SJSA1 (cell line): ENCODE measurements around the gene FAM20A. TPM values are rescaled to one million over a fixed set of nuclear protein-coding genes. Genes with fewer than 3 reads are reported as not detected.

Source experiments
- DNase-seq, 2 experiments: peaks; one replicate each; pipeline ENCODE4 v3.0.0-alpha.2; 2015 to 2020; ENCODE audit warnings: low spot score in 2 of 2, low read depth in 1 of 2
- H3K27ac ChIP-seq: fragments of 250-450 bp; sonication (Bioruptor Pico); 2 replicates; pipeline ENCODE4 v1.5.1; 2020; ENCODE audit warnings: mild to moderate bottlenecking, moderate library complexity
- H3K27me3 ChIP-seq: fragments of 250-450 bp; sonication (Bioruptor Pico); replicated peaks from 2 replicates; pipeline ENCODE4 v1.5.1; 2020; ENCODE audit warnings: mild to moderate bottlenecking, moderate library complexity
- H3K36me3 ChIP-seq: fragments of 250-450 bp; sonication (Bioruptor Pico); 2 replicates; pipeline ENCODE4 v1.5.1; 2020; ENCODE audit warnings: mild to moderate bottlenecking
- H3K4me1 ChIP-seq: fragments of 250-450 bp; sonication (Bioruptor Pico); replicated peaks from 2 replicates; pipeline ENCODE4 v1.6.1; 2021; ENCODE audit warnings: mild to moderate bottlenecking
- H3K4me3 ChIP-seq: fragments of 250-450 bp; sonication (Bioruptor Pico); 2 replicates; pipeline ENCODE4 v1.5.1; 2020; ENCODE audit warnings: mild to moderate bottlenecking
- H3K9me3 ChIP-seq: fragments of 250-450 bp; sonication (Bioruptor Pico); replicated peaks from 2 replicates; pipeline ENCODE4 v1.5.1; 2020; ENCODE audit warnings: mild to moderate bottlenecking
- total RNA-seq: library from RNA; depleted of rRNA; stranded (reverse); fragments of >200 nt; shearing (Covaris generic); gene quantifications from 2 replicates; pipeline ENCODE4 v1.2.3, GENCODE V29; 2014

Gene FAM20A
- total RNA-seq, 1 experiment from 2014 or later: not detected

DNA sequence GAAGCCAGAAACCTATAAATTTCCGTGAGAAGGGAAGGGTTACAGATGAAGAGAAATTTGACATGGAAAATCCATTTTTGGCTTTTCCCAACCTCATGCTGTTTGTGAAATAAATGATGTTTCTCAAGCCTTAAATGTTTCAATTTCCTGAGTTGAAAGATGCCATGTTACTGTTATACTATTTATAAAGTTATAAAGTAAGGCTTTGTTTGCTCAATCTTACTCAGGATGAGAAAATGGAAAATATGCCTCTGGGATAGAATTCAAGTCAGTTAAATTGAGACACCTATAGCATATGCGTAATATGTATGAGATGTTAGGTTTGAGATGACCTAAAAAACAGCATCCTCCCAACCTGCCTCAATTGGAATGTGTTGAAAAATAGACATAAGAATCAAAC lies 19.9 kb upstream of the FAM20A start:
- no peak overlapping the region for H3K27ac ChIP-seq
- DNase-seq: no peak
- no peaks in the 10 kb centered on the region for H3K36me3 ChIP-seq
- H3K27me3 ChIP-seq: no peaks in the 10 kb centered on the region
- H3K9me3 ChIP-seq: peaks cover 7% of the 10 kb centered on the region; the same call in 1 of the 2 replicates
- H3K4me1 ChIP-seq: no peaks in the 10 kb centered on the region
- H3K4me3 ChIP-seq: no peak overlapping the region

DNA sequence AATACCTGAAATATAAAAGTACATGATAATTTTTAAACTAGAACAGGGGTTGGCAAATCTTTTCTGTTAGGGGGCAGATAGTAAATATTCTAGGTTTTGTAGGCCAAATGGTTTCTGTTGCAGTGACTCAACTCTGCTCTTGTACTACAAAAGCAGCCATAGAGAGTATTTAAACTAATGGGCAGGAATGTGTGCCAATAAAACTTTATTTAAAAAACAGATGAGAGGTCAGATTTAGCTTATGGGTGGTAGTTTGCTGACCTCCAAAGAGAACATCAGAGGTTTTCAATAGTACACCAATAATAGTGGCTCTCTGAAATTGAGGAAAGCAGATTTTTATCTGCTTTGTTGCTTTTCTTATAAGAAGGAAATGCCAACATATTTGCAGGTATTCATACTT lies 15.2 kb upstream of the FAM20A start:
- Histone ChIP-seq H3K4me3 (no peak overlapping the region), H3K27ac (no peak overlapping the region)
- no peak for DNase-seq

DNA sequence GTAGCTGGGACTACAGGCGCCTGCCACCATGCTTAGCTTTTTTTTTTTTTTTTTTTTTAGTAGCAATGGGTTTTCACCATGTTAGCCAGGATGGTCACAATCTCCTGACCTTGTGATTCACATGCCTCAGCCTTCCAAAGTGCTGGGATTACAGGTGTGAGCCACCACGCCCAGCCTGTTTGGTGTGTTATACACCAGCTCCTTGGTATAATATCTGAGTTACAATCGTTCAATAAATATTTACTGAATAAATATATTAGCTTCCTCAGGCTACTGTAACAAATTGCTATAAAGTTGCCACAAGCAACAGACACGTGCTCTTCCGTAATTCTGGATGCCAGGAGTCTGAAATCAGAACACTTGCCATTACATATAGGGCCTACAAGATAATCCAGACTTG lies 13.6 kb upstream of the FAM20A start:
- Histone ChIP-seq H3K4me3 (no peak overlapping the region), H3K36me3 (no peaks in the 10 kb centered on the region), H3K9me3 (peaks cover 13% of the 10 kb centered on the region), H3K4me1 (no peaks in the 10 kb centered on the region), H3K27me3 (no peaks in the 10 kb centered on the region), H3K27ac (no peak overlapping the region)
- DNase-seq: no peak

More for the DNA sequence above, 15.2 kb upstream of the FAM20A start:
- H3K4me1 ChIP-seq: no peaks in the 10 kb centered on the region
- H3K27me3 ChIP-seq: no peaks in the 10 kb centered on the region
- peaks cover 7% of the 10 kb centered on the region; the same call in 1 of the 2 replicates for H3K9me3 ChIP-seq
- no peaks in the 10 kb centered on the region for H3K36me3 ChIP-seq

DNA sequence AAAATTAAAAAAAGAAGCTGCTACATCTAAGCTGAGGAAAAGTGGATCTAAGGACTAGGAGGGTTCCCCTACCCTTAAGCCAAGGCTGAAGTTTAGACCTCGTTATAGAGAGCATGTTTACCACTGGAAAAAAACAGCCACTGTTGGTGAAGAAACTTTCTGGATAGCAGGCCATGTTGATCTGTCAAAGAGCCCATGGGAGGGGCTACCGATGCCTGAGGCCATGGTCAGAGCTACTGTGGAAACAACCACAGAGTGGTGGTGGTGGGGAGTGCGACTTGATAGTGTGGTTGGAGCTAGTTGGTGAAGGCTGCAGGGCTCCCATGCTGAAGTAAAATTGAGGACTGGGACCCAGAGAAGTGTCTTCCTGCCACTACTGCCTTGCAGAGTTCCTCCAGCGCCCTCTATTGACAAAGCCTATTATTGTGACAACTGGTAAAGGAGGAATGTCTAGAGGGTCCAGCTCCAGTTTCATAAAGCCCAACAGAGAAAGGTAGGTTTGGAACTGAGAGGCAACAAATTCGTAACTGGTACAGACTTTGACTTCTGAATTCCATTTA lies 12.7 kb upstream of the FAM20A start:
- H3K9me3 ChIP-seq: peaks cover 13% of the 10 kb centered on the region
- no peak overlapping the region for H3K27ac ChIP-seq
- no peaks in the 10 kb centered on the region for H3K4me1 ChIP-seq
- H3K27me3 ChIP-seq: no peaks in the 10 kb centered on the region
- no peak for DNase-seq
- H3K36me3 ChIP-seq: no peaks in the 10 kb centered on the region
- H3K4me3 ChIP-seq: no peak overlapping the region

DNA sequence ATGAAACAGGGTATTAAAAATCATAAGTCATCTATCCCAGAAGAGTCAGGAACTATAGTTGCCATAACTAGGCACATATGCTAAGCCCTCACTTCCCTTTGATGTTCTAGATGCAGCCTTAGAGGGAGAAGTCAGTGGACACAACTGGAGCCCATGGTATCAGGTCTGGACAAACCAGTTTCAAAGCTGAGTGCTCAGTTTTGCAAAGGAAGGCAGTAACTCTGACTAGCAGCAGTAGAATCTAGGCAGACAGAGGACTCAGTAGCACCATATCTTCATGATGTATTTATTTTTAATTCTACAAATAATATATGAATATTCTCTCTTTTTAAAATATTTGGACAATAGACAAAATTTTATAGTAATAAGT lies 11.7 kb upstream of the FAM20A start:
- DNase-seq: no peak
- no peaks in the 10 kb centered on the region for H3K36me3 ChIP-seq
- H3K27me3 ChIP-seq: no peaks in the 10 kb centered on the region
- H3K27ac ChIP-seq: no peak overlapping the region
- H3K4me1 ChIP-seq: no peaks in the 10 kb centered on the region
- H3K9me3 ChIP-seq: peaks cover 13% of the 10 kb centered on the region
- H3K4me3 ChIP-seq: no peak overlapping the region

DNA sequence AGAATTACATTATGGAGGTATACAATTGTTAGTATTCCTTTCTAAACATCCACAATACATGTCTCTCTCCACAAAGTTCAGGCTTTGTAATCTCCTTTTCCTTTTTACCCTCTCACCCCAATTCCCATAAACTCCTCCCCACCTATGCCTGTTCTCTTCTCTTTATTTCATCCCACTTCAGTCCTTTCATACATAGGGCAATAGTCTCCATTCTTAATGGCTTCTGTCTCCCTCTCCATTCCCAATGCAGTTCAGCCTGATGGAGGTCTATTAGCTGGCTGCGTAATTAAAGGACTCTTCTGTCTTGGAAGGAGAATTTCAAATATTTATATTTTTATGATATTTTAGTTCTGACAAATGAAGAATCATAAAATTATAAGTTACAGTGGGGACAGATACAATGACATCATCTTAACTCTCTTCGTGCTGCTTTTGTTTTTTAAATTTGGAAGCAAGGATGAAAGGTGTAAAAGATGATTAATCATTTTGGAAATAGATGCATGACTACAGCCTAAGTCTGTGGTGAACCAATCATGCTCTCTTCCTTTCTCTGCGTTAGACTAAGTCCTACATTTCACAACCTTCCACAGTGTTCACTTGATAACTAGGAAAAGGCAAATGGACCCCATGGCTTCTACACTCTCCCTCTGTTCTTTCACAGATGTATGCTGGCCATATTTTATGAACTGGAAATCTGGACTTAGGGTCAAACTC lies 11.2 kb upstream of the FAM20A start:
- Histone ChIP-seq H3K4me3 (no peak overlapping the region), H3K9me3 (peaks cover 13% of the 10 kb centered on the region), H3K4me1 (no peaks in the 10 kb centered on the region), H3K27ac (no peak overlapping the region), H3K36me3 (no peaks in the 10 kb centered on the region), H3K27me3 (no peaks in the 10 kb centered on the region)
- DNase-seq: no peak

DNA sequence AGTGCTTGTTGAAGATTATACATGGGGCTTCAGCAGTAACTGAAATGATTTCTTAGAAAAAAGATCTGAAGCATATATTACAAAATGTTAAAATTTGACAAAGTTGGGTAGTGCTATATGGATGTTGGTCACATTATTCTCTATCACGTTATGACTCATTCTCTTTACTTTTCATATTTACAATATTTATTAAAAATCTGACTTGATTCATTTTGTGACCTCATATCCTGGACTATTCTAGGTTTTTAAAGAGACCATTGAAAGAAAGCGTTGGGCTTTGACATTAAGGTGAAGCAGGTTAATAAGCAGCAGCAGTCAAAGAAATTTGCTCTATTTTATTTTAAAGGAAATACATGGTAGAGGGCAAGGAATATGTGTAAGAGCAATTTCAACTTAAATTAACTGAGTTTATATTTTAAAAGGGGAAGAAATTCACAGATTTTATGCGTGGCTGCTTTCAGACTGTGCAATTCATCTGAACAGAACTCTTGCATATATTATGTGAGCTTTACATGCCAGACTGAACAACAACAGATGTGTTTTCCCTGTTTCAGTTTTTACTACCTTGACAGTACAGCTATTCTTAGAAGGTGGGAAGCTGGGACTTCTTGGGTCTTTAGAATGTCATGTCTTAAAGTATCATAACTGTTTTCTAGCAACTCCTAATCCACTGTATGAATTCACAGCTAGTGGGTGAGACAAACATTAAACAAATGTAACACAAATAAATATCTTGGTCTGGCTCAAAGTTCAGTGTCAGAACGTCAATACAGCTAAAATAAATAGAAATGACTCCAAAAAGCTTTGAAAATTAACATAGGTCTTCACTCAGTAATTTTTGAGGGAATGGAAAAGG lies 10.4 kb upstream of the FAM20A start:
- no peaks in the 10 kb centered on the region for H3K36me3 ChIP-seq
- no peak overlapping the region for H3K27ac ChIP-seq
- H3K4me3 ChIP-seq: no peak overlapping the region
- H3K27me3 ChIP-seq: no peaks in the 10 kb centered on the region
- H3K9me3 ChIP-seq: peaks cover 9% of the 10 kb centered on the region
- H3K4me1 ChIP-seq: no peaks in the 10 kb centered on the region
- no peak for DNase-seq

DNA sequence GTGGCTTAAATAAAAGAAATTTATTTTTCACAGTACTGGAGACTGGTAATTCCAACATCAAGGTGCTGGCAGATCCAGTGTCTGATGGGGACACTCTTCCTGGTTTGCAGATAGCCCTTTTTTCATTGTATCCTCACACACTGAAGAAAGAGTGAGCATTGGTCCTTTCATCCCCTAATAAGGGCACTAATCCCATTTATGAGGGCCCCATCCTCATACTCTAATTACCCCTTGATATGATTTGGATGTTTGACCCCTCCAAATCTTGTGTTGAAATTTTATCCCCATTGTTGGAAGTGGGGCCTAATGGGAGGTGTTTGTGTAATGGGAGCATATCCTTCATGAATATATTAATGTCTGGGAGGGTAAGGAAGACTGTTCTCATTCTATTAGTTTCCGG lies 9.4 kb upstream of the FAM20A start:
- H3K9me3 ChIP-seq: peaks cover 9% of the 10 kb centered on the region
- no peaks in the 10 kb centered on the region for H3K36me3 ChIP-seq
- no peaks in the 10 kb centered on the region for H3K4me1 ChIP-seq
- no peak overlapping the region for H3K4me3 ChIP-seq
- H3K27me3 ChIP-seq: no peaks in the 10 kb centered on the region
- H3K27ac ChIP-seq: no peak overlapping the region
- no peak for DNase-seq

DNA sequence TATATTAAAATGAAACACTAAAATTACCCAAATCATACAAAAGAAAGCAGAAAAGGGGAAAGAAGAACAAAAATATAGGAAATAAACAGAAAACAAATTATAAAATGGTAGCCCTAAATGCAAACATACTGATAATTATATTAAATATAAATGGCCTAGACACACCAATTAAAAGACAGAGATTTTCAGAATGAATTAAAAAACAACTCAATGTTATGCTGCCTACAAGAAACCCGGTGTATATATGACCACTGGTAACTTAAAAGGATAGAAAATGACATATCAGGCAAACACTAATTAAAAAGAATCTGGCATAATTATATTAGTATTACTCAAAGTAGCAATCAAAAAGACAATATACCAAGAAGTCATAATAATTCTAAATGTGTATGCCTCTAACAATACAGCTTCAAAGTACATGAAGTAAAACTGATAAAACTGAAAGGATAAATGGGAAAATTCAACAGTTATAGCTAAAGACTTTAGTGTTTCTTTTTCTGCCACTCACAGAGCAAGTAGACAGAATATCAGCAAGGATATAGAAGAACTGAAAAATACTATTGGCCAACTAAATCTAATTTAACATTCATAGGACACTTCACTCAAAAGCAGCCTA lies 7.5 kb upstream of the FAM20A start:
- Histone ChIP-seq H3K27ac (no peak overlapping the region), H3K36me3 (no peaks in the 10 kb centered on the region), H3K9me3 (peaks cover 9% of the 10 kb centered on the region), H3K4me3 (no peak overlapping the region), H3K4me1 (no peaks in the 10 kb centered on the region), H3K27me3 (no peaks in the 10 kb centered on the region)
- no peak for DNase-seq

DNA sequence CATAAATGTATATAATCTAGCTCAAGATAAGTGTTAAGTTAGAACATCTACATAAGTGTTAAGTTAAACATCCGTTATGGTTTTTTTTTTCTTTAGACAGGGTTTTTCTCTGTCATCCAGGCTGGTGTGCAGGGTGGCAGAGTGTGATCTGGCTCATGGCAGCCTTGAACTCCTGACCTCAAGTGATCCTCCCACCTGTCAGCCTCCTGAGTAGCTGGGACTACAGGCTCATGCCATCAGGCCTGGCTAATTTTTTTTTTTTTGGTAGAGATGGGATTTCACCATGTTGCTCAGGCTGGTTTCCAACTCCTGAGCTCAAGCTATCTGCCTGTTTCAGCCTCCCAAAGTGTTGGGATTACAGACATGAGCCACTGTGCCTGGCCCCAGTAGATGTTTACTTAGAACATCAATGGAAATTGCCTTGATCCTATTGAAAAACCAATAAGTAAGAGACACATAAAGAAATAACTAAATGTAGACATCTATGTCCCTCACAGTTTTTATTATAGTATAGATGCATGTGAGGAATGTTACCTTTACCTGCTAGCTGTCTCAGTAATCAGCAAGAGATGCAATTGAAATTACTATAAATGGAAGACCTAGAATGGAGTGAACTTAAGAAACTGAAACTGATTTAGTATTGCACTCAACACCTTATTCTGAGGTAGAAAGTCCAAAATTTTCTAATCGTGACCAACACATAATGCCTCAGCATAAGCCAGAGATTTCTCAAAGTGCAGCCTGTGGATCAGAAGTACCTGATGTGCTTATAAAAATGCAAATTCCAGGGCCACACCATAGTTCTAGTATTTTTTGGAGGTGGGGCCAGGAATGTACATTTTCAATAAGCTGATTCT lies 5.5 kb upstream of the FAM20A start:
- Histone ChIP-seq H3K4me3 (no peak overlapping the region), H3K4me1 (no peaks in the 10 kb centered on the region), H3K36me3 (no peaks in the 10 kb centered on the region), H3K27me3 (peaks cover 13% of the 10 kb centered on the region), H3K9me3 (peaks cover 9% of the 10 kb centered on the region), H3K27ac (no peak overlapping the region)
- no peak for DNase-seq

DNA sequence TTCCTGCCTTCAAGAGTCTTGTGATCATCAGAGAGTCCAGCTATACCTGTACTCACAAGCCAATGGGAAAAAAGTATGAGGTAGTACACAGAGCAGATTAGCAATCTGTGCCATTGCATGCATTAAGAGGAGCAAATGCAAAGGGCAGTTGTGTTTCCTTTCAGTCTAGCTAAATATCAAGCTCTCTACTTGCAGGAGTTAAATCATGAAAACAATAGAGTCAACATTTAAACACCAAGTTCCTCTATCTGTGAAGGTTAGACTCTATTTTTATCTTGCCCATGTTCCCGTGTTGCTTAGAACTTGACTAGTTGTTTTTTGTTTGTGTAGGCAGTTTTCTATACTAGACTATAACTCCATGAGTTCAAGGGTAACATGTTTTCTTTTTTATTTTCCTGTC lies 4.7 kb upstream of the FAM20A start:
- Histone ChIP-seq H3K36me3 (no peaks in the 10 kb centered on the region), H3K4me1 (no peaks in the 10 kb centered on the region; the same call in 1 of the 2 replicates), H3K27me3 (peaks cover 19% of the 10 kb centered on the region), H3K9me3 (peaks cover 9% of the 10 kb centered on the region), H3K27ac (no peak overlapping the region), H3K4me3 (no peak overlapping the region)
- no peak for DNase-seq

DNA sequence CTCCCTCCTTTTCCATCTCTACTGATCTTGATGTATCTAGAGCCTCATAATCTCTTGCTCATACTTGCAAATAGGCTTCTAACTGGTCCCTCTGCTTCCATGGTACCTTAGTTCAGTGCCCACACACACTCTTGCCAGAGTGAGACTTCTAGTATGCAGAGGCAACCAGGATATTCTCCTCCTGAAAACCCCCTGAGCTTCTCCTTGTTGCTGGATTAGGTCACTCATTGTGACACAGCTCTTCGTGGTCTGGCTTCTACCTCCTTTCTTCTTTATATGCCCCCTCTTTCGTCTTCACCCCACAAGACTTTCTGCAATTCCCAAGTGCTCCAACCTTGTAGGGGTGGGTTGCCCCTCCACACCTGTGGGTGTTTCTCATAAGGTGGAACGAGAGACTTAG lies 2.5 kb upstream of the FAM20A start:
- Histone ChIP-seq H3K36me3 (no peaks in the 10 kb centered on the region), H3K27ac (no peak overlapping the region), H3K9me3 (peaks cover 6% of the 10 kb centered on the region), H3K27me3 (peaks cover 40% of the 10 kb centered on the region), H3K4me1 (peaks cover 7% of the 10 kb centered on the region; the same call in 1 of the 2 replicates), H3K4me3 (no peak overlapping the region)
- DNase-seq: no peak

DNA sequence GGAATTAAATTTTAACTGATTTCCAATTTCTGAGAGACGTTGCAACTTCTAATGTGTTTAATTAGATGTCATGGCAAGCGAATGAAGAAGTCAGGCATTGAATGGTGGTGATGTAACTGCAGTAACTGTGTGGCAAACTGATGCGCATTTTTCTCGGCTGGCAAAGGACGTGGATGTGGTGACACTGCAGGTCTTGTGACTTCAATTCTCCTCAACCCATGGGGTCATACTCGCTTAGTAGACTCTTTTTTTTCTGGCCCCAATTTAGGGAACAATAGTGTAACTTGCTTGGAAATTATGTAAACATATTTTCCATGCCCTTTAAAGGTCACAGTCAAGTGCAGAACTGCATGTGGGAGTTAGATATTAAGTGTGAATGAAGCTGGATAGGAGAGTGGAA lies 1.9 kb upstream of the FAM20A start:
- DNase-seq: no peak
- Histone ChIP-seq H3K27me3 (peaks cover 40% of the 10 kb centered on the region), H3K4me1 (peaks cover 7% of the 10 kb centered on the region; the same call in 1 of the 2 replicates), H3K36me3 (no peaks in the 10 kb centered on the region), H3K27ac (no peak overlapping the region), H3K9me3 (peaks cover 6% of the 10 kb centered on the region), H3K4me3 (no peak overlapping the region)
